Measurements from ENCODE around the gene SYNE1. TPM values are rescaled to one million over a fixed set of nuclear protein-coding genes. Genes with fewer than 3 reads are reported as not detected.
A peak's percentile ranks its signal among the peaks of the same experiment; 100 is the strongest.

SYNE1 gene
- total and polyA plus RNA-seq, 2 of the 8 experiments (the other 6 are each of a cell fraction or from before 2014, with no cell fraction given): 2.8 to 5.5 TPM

DNA sequence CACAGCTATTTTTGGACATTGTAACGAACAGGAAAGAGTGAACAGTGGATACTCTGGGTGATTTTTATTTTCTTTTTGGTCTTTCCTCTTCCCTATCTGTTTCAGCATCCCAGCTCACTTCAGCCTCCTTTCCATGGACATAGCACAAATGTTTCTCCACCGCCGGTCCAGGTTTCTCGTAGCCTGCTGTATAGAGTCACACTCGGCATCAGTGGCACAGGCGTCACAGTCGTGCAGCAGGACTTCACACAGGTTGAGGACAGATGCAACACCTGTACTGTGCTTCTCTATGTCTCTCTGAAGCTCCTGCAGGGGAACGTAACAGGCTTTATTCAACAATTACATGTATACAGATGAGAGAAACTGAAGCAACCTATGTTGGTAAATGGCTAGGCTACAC is 481.4 kb downstream of the SYNE1 start:
- no peak overlapping the region for H3K27ac ChIP-seq (ENCODE audit: low read depth, low read length)
- no peak overlapping the region for H3K23ac ChIP-seq (ENCODE audit: insufficient read length)
- no peaks in the 10 kb centered on the region for H3K23me2 ChIP-seq (ENCODE audit: low read depth, low read length)
- H3K79me1 ChIP-seq (ENCODE audit: low read depth, low read length): no peaks in the 10 kb centered on the region
- no peak overlapping the region for H2BK20ac ChIP-seq (ENCODE audit: low read length)
- WGBS, 2 experiments (ENCODE audit: extremely low coverage in 1 of 2, insufficient coverage in 1 of 2, insufficient read length in 1 of 2, insufficient replicate concordance in 2 of 2, low coverage in 1 of 2, low lambda C conversion rate in 2 of 2, missing lambda C conversion rate in 1 of 2): 93% methylated on average over 8 of the region's 8 CpGs; no CpG with 5 or more reads in 1 of the 2 experiments
- no peak overlapping the region for H2BK12ac ChIP-seq (ENCODE audit: low read depth, low read length)
- H2AFZ ChIP-seq (ENCODE audit: low read length): no peak overlapping the region
- H3K4ac ChIP-seq (replicated peaks; ENCODE audit: insufficient read length, low read depth, low read length): no peak overlapping the region
- H4K91ac ChIP-seq (replicated peaks; ENCODE audit: insufficient read length, low read length): no peak overlapping the region
- H3K4me2 ChIP-seq (ENCODE audit: insufficient read depth in 1 of 2, low read depth in 2 of 2, low read length in 2 of 2): no peak overlapping the region
- no peak overlapping the region for H2BK15ac ChIP-seq (ENCODE audit: low read length)
- H3K36me3 ChIP-seq (ENCODE audit: control insufficient read depth in 2 of 4, insufficient read depth in 4 of 4, low read length in 3 of 4): no peaks in the 10 kb centered on the region
- FAIRE-seq (no peak), DNase-seq (ENCODE audit: low read depth in 1 of 2, low spot score in 2 of 2) (no peak)
- no peaks in the 10 kb centered on the region for H3K9me3 ChIP-seq (ENCODE audit: insufficient read depth in 2 of 2, low read depth in 1 of 2, low read length in 1 of 2)
- no peaks in the 10 kb centered on the region for H3K4me1 ChIP-seq (replicated peaks in 1 of 4; ENCODE audit: control insufficient read depth in 3 of 4, insufficient read depth in 4 of 4, low read length in 3 of 4)
- TF ChIP-seq CTBP2 (IDR thresholded peaks at IDR 0.05; ENCODE audit: borderline replicate concordance, insufficient read depth, insufficient read length, low read length): no peak
- TF ChIP-seq POU5F1 (IDR thresholded peaks at IDR 0.05; ENCODE audit: low read depth, low read length): no peak
- no peak for TF ChIP-seq BCL11A (IDR thresholded peaks at IDR 0.05; ENCODE audit: low read depth in 2 of 2, low read length in 2 of 2)
- no peak for TF ChIP-seq CHD1 (IDR thresholded peaks at IDR 0.05; ENCODE audit: low read depth, low read length)
- TF ChIP-seq RNF2 (IDR thresholded peaks at IDR 0.05; ENCODE audit: borderline replicate concordance, low read depth, low read length, missing control alignments, poor library complexity, severe bottlenecking): no peak
- no peak for TF ChIP-seq KDM4A (IDR thresholded peaks at IDR 0.05; ENCODE audit: low read depth, low read length, severe bottlenecking)
- TF ChIP-seq GABPA (IDR thresholded peaks at IDR 0.05; ENCODE audit: borderline replicate concordance, insufficient read depth, low read length): no peak
- TF ChIP-seq EZH2 (IDR thresholded peaks at IDR 0.05; ENCODE audit: low read depth, low read length, severe bottlenecking): no peak
- TF ChIP-seq TEAD4 (IDR thresholded peaks at IDR 0.05; ENCODE audit: low read depth, low read length): no peak
- no peak for TF ChIP-seq YY1 (IDR thresholded peaks at IDR 0.05; ENCODE audit: low read depth, low read length)
- H2BK5ac ChIP-seq (ENCODE audit: low read depth, low read length): no peak overlapping the region
- ChIA-PET CTCF (ENCODE audit: partially characterized antibody) (interaction anchor here (0.6 to 1.3 kb wide), 2 partner anchors 31 to 92 kb away, joined by 3 to 6 read pairs; no protein-coding TSS in a partner anchor), POLR2A (ENCODE audit: partially characterized antibody) (no interaction called here)
- H3K9ac ChIP-seq (replicated peaks in 1 of 4; ENCODE audit: extremely low read depth in 1 of 4, low read depth in 3 of 4, low read length in 3 of 4): no peak overlapping the region
- H4K8ac ChIP-seq (ENCODE audit: extremely low read depth, insufficient read depth, low read length): peak overlapping the region; percentile 51; the same call in 1 of the 2 replicates
- H2AK5ac ChIP-seq (ENCODE audit: low read depth, low read length): no peak overlapping the region
- no peaks in the 10 kb centered on the region for H3K27me3 ChIP-seq (replicated peaks in 1 of 4; ENCODE audit: control insufficient read depth in 3 of 4, extremely low read depth in 1 of 4, insufficient read depth in 3 of 4, low read length in 3 of 4)
- H2BK120ac ChIP-seq (replicated peaks; ENCODE audit: low read depth, low read length): no peak overlapping the region
- no peak overlapping the region for H3K4me3 ChIP-seq (ENCODE audit: extremely low read depth in 1 of 4, insufficient read depth in 2 of 4, low read depth in 3 of 4, low read length in 4 of 4)
- no peaks in the 10 kb centered on the region for H4K20me1 ChIP-seq (replicated peaks in 1 of 2; ENCODE audit: control insufficient read depth in 1 of 2, insufficient read depth in 2 of 2, low read length in 2 of 2)
- no peak overlapping the region for H3K18ac ChIP-seq (ENCODE audit: extremely low read depth, low read length)
- no peaks in the 10 kb centered on the region for H3K79me2 ChIP-seq (ENCODE audit: control insufficient read depth in 1 of 2, insufficient read depth in 2 of 2, low read length in 2 of 2)
- H3K56ac ChIP-seq (replicated peaks; ENCODE audit: insufficient read length, low read depth, low read length): no peak overlapping the region
- H3K14ac ChIP-seq (ENCODE audit: insufficient read length): no peak overlapping the region
- H4K5ac ChIP-seq (ENCODE audit: insufficient read length, low read depth, low read length): no peak overlapping the region

Measured in H1 (cell line).